DOHH2 (cell line): ENCODE measurements around the gene ERG.

Source experiments
- H3F3A ChIP-seq: fragments of 200-600 bp; sonication (generic), shearing (Covaris generic); 2 replicates; pipeline ENCODE4 v1.6.0; 2016; ENCODE audit warnings: antibody characterized with exemption, mild to moderate bottlenecking; ENCODE audit not compliant: control insufficient read depth, insufficient read depth
- H3K27ac ChIP-seq: fragments of 200-600 bp; sonication (generic); 2 replicates; pipeline ENCODE4 v1.5.1; 2014; ENCODE audit warnings: low read depth, mild to moderate bottlenecking, low read length, moderate library complexity
- H3K27me3 ChIP-seq: fragments of 200-600 bp; sonication (generic); 2 replicates; pipeline ENCODE4 v1.6.1; 2014; ENCODE audit warnings: mild to moderate bottlenecking, low read length, mixed read lengths; ENCODE audit not compliant: control insufficient read depth
- H3K36me3 ChIP-seq: fragments of 200-600 bp; sonication (generic); 2 replicates; pipeline ENCODE4 v1.6.1; 2014; ENCODE audit warnings: mild to moderate bottlenecking, low read length, moderate library complexity, mixed read lengths; ENCODE audit not compliant: control insufficient read depth
- H3K4me1 ChIP-seq: fragments of 200-600 bp; sonication (generic); 2 replicates; pipeline ENCODE4 v1.6.1; 2014; ENCODE audit warnings: mild to moderate bottlenecking, low read length, mixed read lengths; ENCODE audit not compliant: control insufficient read depth
- H3K4me2 ChIP-seq: fragments of 200-600 bp; sonication (generic); 2 replicates; pipeline ENCODE4 v1.6.0; 2014; ENCODE audit warnings: mild to moderate bottlenecking, low read length, moderate library complexity
- H3K4me3 ChIP-seq: fragments of 200-600 bp; sonication (generic); 2 replicates; pipeline ENCODE4 v1.5.1; 2014; ENCODE audit warnings: mild to moderate bottlenecking, low read length, mixed read lengths
- H3K79me2 ChIP-seq: fragments of 200-600 bp; sonication (generic); 2 replicates; pipeline ENCODE4 v1.6.1; 2014; ENCODE audit warnings: mild to moderate bottlenecking, low read length, mixed read lengths; ENCODE audit not compliant: control insufficient read depth
- H3K9me2 ChIP-seq: fragments of 200-600 bp; sonication (generic); replicated peaks from 2 replicates; pipeline ENCODE4 v1.6.1; 2014; ENCODE audit warnings: mild to moderate bottlenecking, low read length, mixed read lengths; ENCODE audit not compliant: control insufficient read depth
- H3K9me3 ChIP-seq: fragments of 200-600 bp; sonication (generic); 2 replicates; pipeline ENCODE4 v1.6.1; 2014; ENCODE audit warnings: antibody characterized with exemption, low read length, mixed read lengths; ENCODE audit not compliant: control insufficient read depth, insufficient read depth
- H4K20me1 ChIP-seq: fragments of 200-600 bp; sonication (generic); 2 replicates; pipeline ENCODE4 v1.6.0; 2014; ENCODE audit warnings: low read depth, mild to moderate bottlenecking, antibody characterized with exemption, low read length, moderate library complexity; ENCODE audit not compliant: control insufficient read depth, insufficient read depth
- CTCF ChIP-seq: fragments of 200-600 bp; sonication (generic); IDR thresholded peaks from one replicate; pipeline ENCODE4 v1.5.1; 2014; ENCODE audit warnings: antibody characterized with exemption, mild to moderate bottlenecking, low read depth, low read length; ENCODE audit not compliant: poor library complexity, severe bottlenecking
- EZH2phosphoT487 ChIP-seq: fragments of 200-600 bp; sonication (generic); IDR thresholded peaks from 2 replicates; pipeline ENCODE4 v1.6.1; 2017; ENCODE audit warnings: borderline replicate concordance, mild to moderate bottlenecking, antibody characterized with exemption, low read length, moderate library complexity, mixed read lengths

ERG gene

GRCh38 chr21:38495242-38495641, 3.0 kb downstream of the ERG start:
- H3K9me3 ChIP-seq, result no peaks in the 10 kb centered on the region
- H3K9me2 ChIP-seq, result no peaks in the 10 kb centered on the region
- H3K27ac ChIP-seq, result no peak overlapping the region
- H3F3A ChIP-seq, result no peaks in the 10 kb centered on the region
- H3K4me1 ChIP-seq, result no peaks in the 10 kb centered on the region
- H3K4me2 ChIP-seq, result no peak overlapping the region
- no peaks in the 10 kb centered on the region for H3K79me2 ChIP-seq
- H3K4me3 ChIP-seq, result no peak overlapping the region
- H3K27me3 ChIP-seq, result peaks cover 57% of the 10 kb centered on the region
- no peaks in the 10 kb centered on the region for H3K36me3 ChIP-seq
- H4K20me1 ChIP-seq, result no peaks in the 10 kb centered on the region
- no peak for TF ChIP-seq CTCF
- TF ChIP-seq EZH2phosphoT487, result no peak

GRCh38 chr21:38494703-38495102, 3.6 kb downstream of the ERG start:
- Histone ChIP-seq H3K4me3 (no peak overlapping the region), H4K20me1 (no peaks in the 10 kb centered on the region), H3K4me2 (no peak overlapping the region), H3K27ac (no peak overlapping the region), H3K36me3 (no peaks in the 10 kb centered on the region), H3K27me3 (peaks cover 54% of the 10 kb centered on the region), H3K9me2 (no peaks in the 10 kb centered on the region), H3K9me3 (no peaks in the 10 kb centered on the region), H3K79me2 (no peaks in the 10 kb centered on the region), H3F3A (no peaks in the 10 kb centered on the region), H3K4me1 (no peaks in the 10 kb centered on the region)
- TF ChIP-seq CTCF (no peak), EZH2phosphoT487 (no peak)

- H3K4me2 ChIP-seq, result no peak overlapping the region
- H3K27ac ChIP-seq, result no peak overlapping the region
- H3K9me3 ChIP-seq, result no peaks in the 10 kb centered on the region
- TF ChIP-seq CTCF, result no peak
- no peak for TF ChIP-seq EZH2phosphoT487
- no peak overlapping the region for H3K4me3 ChIP-seq
- H3K36me3 ChIP-seq, result no peaks in the 10 kb centered on the region
- no peaks in the 10 kb centered on the region for H3F3A ChIP-seq
- peaks cover 51% of the 10 kb centered on the region for H3K27me3 ChIP-seq
- no peaks in the 10 kb centered on the region for H4K20me1 ChIP-seq
- no peaks in the 10 kb centered on the region for H3K9me2 ChIP-seq
- H3K79me2 ChIP-seq, result no peaks in the 10 kb centered on the region
- no peaks in the 10 kb centered on the region for H3K4me1 ChIP-seq
Measured at GRCh38 chr21:38494251-38494642, 4.0 kb downstream of the ERG start.
